H1 (cell line): ENCODE results near the gene MARVELD2. TPM values are rescaled to one million over a fixed set of nuclear protein-coding genes. Genes with fewer than 3 reads are reported as not detected.

ENCODE experiments used
- CTCF ChIA-PET: fragments of 300-600 bp; sonication (Branson Sonifier 250); formaldehyde crosslinking; loops from one replicate; lab custom pipeline; 2021; ENCODE audit not compliant: partially characterized antibody; lab: Charles Lee
- POLR2A ChIA-PET: fragments of 300-600 bp; sonication (Branson Sonifier 250); formaldehyde crosslinking; loops from one replicate; lab custom pipeline; 2021; ENCODE audit warnings: inconsistent platforms; ENCODE audit not compliant: partially characterized antibody; lab: Charles Lee
- DNase-seq, 2 experiments: peaks; one replicate each; pipeline versions ENCODE4 v3.0.0 to v3.0.0-alpha.2; 2010 to 2022; ENCODE audit warnings: low spot score in 2 of 2, low read depth in 1 of 2, mixed read lengths in 1 of 2
- FAIRE-seq: peaks from 2 replicates; lab custom pipeline; 2011; peaks lifted over from hg19 to GRCh38; lab: Jason Lieb, UNC
- H2AFZ ChIP-seq: 2 replicates; pipeline ENCODE4 v1.8.1; 2012; ENCODE audit warnings: low read length, inconsistent platforms
- H2AK5ac ChIP-seq: 2 replicates; pipeline ENCODE4 v1.6.1; 2013; ENCODE audit warnings: low read depth, low read length
- H2BK120ac ChIP-seq: replicated peaks from 2 replicates; pipeline ENCODE3; 2013; ENCODE audit warnings: low read depth, low read length, inconsistent platforms
- H2BK12ac ChIP-seq: 2 replicates; pipeline ENCODE4 v1.6.1; 2013; ENCODE audit warnings: low read depth, low read length
- H2BK15ac ChIP-seq: 2 replicates; pipeline ENCODE4 v1.6.1; 2013; ENCODE audit warnings: low read length
- H2BK20ac ChIP-seq: 2 replicates; pipeline ENCODE4 v1.6.1; 2013; ENCODE audit warnings: low read length
- H2BK5ac ChIP-seq: 2 replicates; pipeline ENCODE4 v1.6.1; 2013; ENCODE audit warnings: low read depth, low read length
- H3K14ac ChIP-seq: 2 replicates; pipeline ENCODE4 v1.6.1; 2013; ENCODE audit warnings: inconsistent platforms; ENCODE audit not compliant: insufficient read length
- H3K18ac ChIP-seq: 2 replicates; pipeline ENCODE4 v1.6.1; 2013; ENCODE audit warnings: low read length; ENCODE audit errors: extremely low read depth
- H3K23ac ChIP-seq: 2 replicates; pipeline ENCODE4 v1.6.1; 2013; ENCODE audit warnings: inconsistent platforms; ENCODE audit not compliant: insufficient read length
- H3K23me2 ChIP-seq: 2 replicates; pipeline ENCODE4 v1.6.1; 2013; ENCODE audit warnings: low read depth, low read length
- H3K27ac ChIP-seq: 2 replicates; pipeline ENCODE4 v1.6.1; 2011; ENCODE audit warnings: low read depth, low read length, inconsistent platforms
- H3K27me3 ChIP-seq, 4 experiments: replicated peaks in 1 of 4; 1 replicate in 1 of 4; 2 replicates in 3 of 4; pipeline versions ENCODE4 v1.6.1 to v1.8.1; 2011 to 2013; ENCODE audit warnings: low read length in 3 of 4, mild to moderate bottlenecking in 3 of 4, inconsistent platforms in 2 of 4, mixed read lengths in 2 of 4, moderate library complexity in 1 of 4; ENCODE audit not compliant: control insufficient read depth in 3 of 4, insufficient read depth in 3 of 4; ENCODE audit errors: extremely low read depth in 1 of 4
- H3K36me3 ChIP-seq, 4 experiments: 2 replicates each; pipeline versions ENCODE4 v1.6.1 to v1.8.1; 2011 to 2013; ENCODE audit warnings: mild to moderate bottlenecking in 4 of 4, low read length in 3 of 4, moderate library complexity in 2 of 4, control low read depth in 1 of 4, inconsistent platforms in 1 of 4; ENCODE audit not compliant: insufficient read depth in 4 of 4, control insufficient read depth in 2 of 4
- H3K4ac ChIP-seq: replicated peaks from 2 replicates; pipeline ENCODE3; 2013; ENCODE audit warnings: low read length, low read depth, mixed read lengths, inconsistent platforms; ENCODE audit not compliant: insufficient read length
- H3K4me1 ChIP-seq, 4 experiments: replicated peaks in 1 of 4; 1 replicate in 1 of 4; 2 replicates in 3 of 4; pipeline versions ENCODE4 v1.6.1 to v1.8.1; 2011 to 2013; ENCODE audit warnings: low read length in 3 of 4, inconsistent platforms in 2 of 4, mixed read lengths in 1 of 4; ENCODE audit not compliant: insufficient read depth in 4 of 4, control insufficient read depth in 3 of 4
- H3K4me2 ChIP-seq, 2 experiments: 2 replicates each; pipeline versions ENCODE4 v1.6.1 to v1.8.1; 2011 to 2013; ENCODE audit warnings: low read depth in 2 of 2, low read length in 2 of 2, control low read depth in 1 of 2, inconsistent platforms in 1 of 2, mild to moderate bottlenecking in 1 of 2; ENCODE audit not compliant: insufficient read depth in 1 of 2
- H3K4me3 ChIP-seq, 4 experiments: fragments of 200-600, 300-600 bp in 1 of 4; sonication (generic), shearing (Covaris generic), sonication (Bioruptor Twin) in 1 of 4; 2 replicates each; pipeline versions ENCODE4 v1.5.1 to v1.8.1; 2011 to 2016; ENCODE audit warnings: low read length in 4 of 4, low read depth in 3 of 4, control low read depth in 2 of 4, inconsistent platforms in 2 of 4, mild to moderate bottlenecking in 2 of 4, mixed read lengths in 1 of 4, moderate library complexity in 1 of 4; ENCODE audit not compliant: insufficient read depth in 2 of 4; ENCODE audit errors: extremely low read depth in 1 of 4
- H3K56ac ChIP-seq: replicated peaks from 2 replicates; pipeline ENCODE3; 2013; ENCODE audit warnings: low read depth, mild to moderate bottlenecking, mixed read lengths, low read length, inconsistent platforms; ENCODE audit not compliant: insufficient read length
- H3K79me1 ChIP-seq: 2 replicates; pipeline ENCODE4 v1.6.1; 2013; ENCODE audit warnings: low read depth, low read length, control low read depth
- H3K79me2 ChIP-seq, 2 experiments: 2 replicates each; pipeline versions ENCODE4 v1.6.1 to v1.8.1; 2012 to 2013; ENCODE audit warnings: low read length in 2 of 2, mild to moderate bottlenecking in 2 of 2, inconsistent platforms in 1 of 2; ENCODE audit not compliant: insufficient read depth in 2 of 2, control insufficient read depth in 1 of 2
- H3K9ac ChIP-seq, 4 experiments: replicated peaks in 1 of 4; 1 replicate in 1 of 4; 2 replicates in 3 of 4; pipeline versions ENCODE4 v1.6.1 to v1.8.1; 2011 to 2013; ENCODE audit warnings: low read depth in 3 of 4, low read length in 3 of 4, control low read depth in 2 of 4, mild to moderate bottlenecking in 2 of 4, moderate library complexity in 2 of 4, inconsistent platforms in 1 of 4; ENCODE audit errors: extremely low read depth in 1 of 4
- H3K9me3 ChIP-seq, 2 experiments: 2 replicates each; pipeline versions ENCODE4 v1.6.1 to v1.8.1; 2012 to 2013; ENCODE audit warnings: mild to moderate bottlenecking in 2 of 2, moderate library complexity in 2 of 2, control low read depth in 1 of 2, inconsistent platforms in 1 of 2, low read depth in 1 of 2, low read length in 1 of 2, mixed read lengths in 1 of 2; ENCODE audit not compliant: insufficient read depth in 2 of 2
- H4K20me1 ChIP-seq, 2 experiments: replicated peaks in 1 of 2; 2 replicates each; pipeline versions ENCODE3 to v1.8.1; 2011 to 2013; ENCODE audit warnings: inconsistent platforms in 2 of 2, low read length in 2 of 2, mild to moderate bottlenecking in 1 of 2; ENCODE audit not compliant: insufficient read depth in 2 of 2, control insufficient read depth in 1 of 2
- H4K5ac ChIP-seq: 2 replicates; pipeline ENCODE4 v1.6.1; 2013; ENCODE audit warnings: low read length, low read depth, mixed read lengths, inconsistent platforms; ENCODE audit not compliant: insufficient read length
- H4K8ac ChIP-seq: 2 replicates; pipeline ENCODE4 v1.8.0; 2013; ENCODE audit warnings: mild to moderate bottlenecking, moderate library complexity, low read length, inconsistent platforms; ENCODE audit not compliant: insufficient read depth; ENCODE audit errors: extremely low read depth
- H4K91ac ChIP-seq: replicated peaks from 2 replicates; pipeline ENCODE3; 2013; ENCODE audit warnings: low read length, mixed read lengths, inconsistent platforms; ENCODE audit not compliant: insufficient read length
- CHD2 ChIP-seq: IDR thresholded peaks from 2 replicates; pipeline ENCODE4 v1.6.1; 2012; ENCODE audit warnings: low read length, improper control_type of control experiment
- FOSL1 ChIP-seq: IDR thresholded peaks from 2 replicates; pipeline ENCODE4 v1.6.1; 2011; ENCODE audit warnings: mild to moderate bottlenecking, low read depth, low read length, moderate library complexity; ENCODE audit not compliant: insufficient read depth
- GTF2F1 ChIP-seq: IDR thresholded peaks from 2 replicates; pipeline ENCODE4 v1.6.1; 2012; ENCODE audit warnings: low read depth, low read length, improper control_type of control experiment, borderline replicate concordance
- JUND ChIP-seq: IDR thresholded peaks from 2 replicates; pipeline ENCODE4 v1.6.1; 2011; ENCODE audit warnings: mild to moderate bottlenecking, improper control_type of control experiment, low read length
- KDM5A ChIP-seq: fragments of 200-600 bp; IDR thresholded peaks from 2 replicates; pipeline ENCODE4 v1.7.1; 2012; ENCODE audit warnings: mild to moderate bottlenecking, low read length, inconsistent platforms, mixed read lengths
- NANOG ChIP-seq: IDR thresholded peaks from 2 replicates; pipeline ENCODE4 v1.6.1; 2011; ENCODE audit warnings: low read length, low read depth, mild to moderate bottlenecking, inconsistent platforms; ENCODE audit not compliant: insufficient read depth, poor library complexity, severe bottlenecking
- NRF1 ChIP-seq: IDR thresholded peaks from 2 replicates; pipeline ENCODE4 v1.6.1; 2011; ENCODE audit warnings: mild to moderate bottlenecking, low read depth, low read length, improper control_type of control experiment
- RXRA ChIP-seq: IDR thresholded peaks from 2 replicates; pipeline ENCODE4 v1.6.1; 2011; ENCODE audit warnings: low read depth, mild to moderate bottlenecking, low read length, moderate library complexity; ENCODE audit not compliant: insufficient read depth
- TBP ChIP-seq: IDR thresholded peaks from 2 replicates; pipeline ENCODE4 v1.6.1; 2011; ENCODE audit warnings: low read depth, low read length, improper control_type of control experiment
- WGBS, 2 experiments: shearing (Covaris generic) in 1 of 2; methylation state at CpG; one replicate each; pipeline versions ENCODE4 v1.1.6 to v1.1.7; 2013 to 2015; ENCODE audit warnings: low lambda C conversion rate in 2 of 2, mixed read lengths in 2 of 2, inconsistent platforms in 1 of 2, low coverage in 1 of 2, missing lambda C conversion rate in 1 of 2; ENCODE audit not compliant: insufficient replicate concordance in 2 of 2, insufficient coverage in 1 of 2, insufficient read length in 1 of 2; ENCODE audit errors: extremely low coverage in 1 of 2, missing lambda C conversion rate in 1 of 2; 5-methylcytosine and 5-hydroxymethylcytosine counted together
- polyA plus RNA-seq, 7 experiments: library from polyadenylated mRNA; depleted of rRNA in 3 of 7; stranded (reverse) in 5 of 7; unstranded in 2 of 7; fragments of >200 nt in 5 of 7; fragments of 200-250 nt in 2 of 7; gene quantifications; 1 replicate in 5 of 7; 2 replicates in 1 of 7; 4 replicates in 1 of 7; pipeline versions ENCODE4 v1.2.1 to v1.2.3, GENCODE V29; 2011 to 2013; ENCODE audit warnings: missing spikeins in 2 of 7, mixed read lengths in 2 of 7
- total RNA-seq: library from RNA; stranded (reverse); fragmentation: NEBNext Ultra II Directional; extraction: Animal tissue kit (Norgen Biotek cat#: 25700); gene quantifications from 2 replicates; pipeline ENCODE4 v1.2.1, GENCODE V29; 2021
- TF ChIP-seq, protein P1 (sequence below), 3 experiments: IDR thresholded peaks; 1 replicate in 2 of 3; 2 replicates in 1 of 3; pipeline versions ENCODE4 v1.5.1 to v1.6.1; 2011; ENCODE audit warnings: low read length in 3 of 3, mild to moderate bottlenecking in 3 of 3, inconsistent platforms in 2 of 3, low read depth in 1 of 3, moderate library complexity in 1 of 3; ENCODE audit not compliant: insufficient read depth in 1 of 3; ENCODE audit errors: control extremely low read depth in 1 of 3

The MARVELD2 gene
- total and polyA plus RNA-seq, 2 of the 8 experiments (the other 6 are each of a cell fraction or from before 2014, with no cell fraction given), result 18.7 to 31.0 TPM

- WGBS, 2 experiments, result 89% methylated on average over 8 of the region's 8 CpGs; no CpG with 5 or more reads in 1 of the 2 experiments
- H4K91ac ChIP-seq, result no peak overlapping the region
- H3K23ac ChIP-seq, result no peak overlapping the region
- no peak overlapping the region for H3K14ac ChIP-seq
- H3K79me1 ChIP-seq, result no peaks in the 10 kb centered on the region
- ChIA-PET POLR2A (no interaction called here), CTCF (interaction anchor here (1.3 kb wide), 1 partner anchor 443 kb away, joined by 3 read pairs; no protein-coding TSS in a partner anchor)
- H3K4me3 ChIP-seq, result no peak overlapping the region
- H4K5ac ChIP-seq, result no peak overlapping the region
- H2AFZ ChIP-seq, result no peak overlapping the region
- H4K8ac ChIP-seq, result no peak overlapping the region
- no peak overlapping the region for H3K9ac ChIP-seq
- H3K27ac ChIP-seq, result no peak overlapping the region
- H3K79me2 ChIP-seq, result no peaks in the 10 kb centered on the region
- H3K9me3 ChIP-seq, result no peaks in the 10 kb centered on the region
- no peak overlapping the region for H2BK12ac ChIP-seq
- no peak overlapping the region for H2BK20ac ChIP-seq
- H2BK120ac ChIP-seq, result no peak overlapping the region
- H3K56ac ChIP-seq, result no peak overlapping the region
- H3K4me1 ChIP-seq, result no peaks in the 10 kb centered on the region
- H3K4me2 ChIP-seq, result no peak overlapping the region
- no peak overlapping the region for H3K18ac ChIP-seq
- H3K27me3 ChIP-seq, result no peaks in the 10 kb centered on the region
- no peak overlapping the region for H2BK15ac ChIP-seq
- no peaks in the 10 kb centered on the region for H3K23me2 ChIP-seq
- no peak overlapping the region for H2BK5ac ChIP-seq
- H4K20me1 ChIP-seq, result no peaks in the 10 kb centered on the region
- H2AK5ac ChIP-seq, result no peak overlapping the region
- no peak for DNase-seq
- no peak for FAIRE-seq
- no peaks in the 10 kb centered on the region for H3K36me3 ChIP-seq
- no peak overlapping the region for H3K4ac ChIP-seq
- no peak for TF ChIP-seq CHD2
- no peak for TF ChIP-seq JUND
- TF ChIP-seq GTF2F1, result no peak
- TF ChIP-seq, protein P1, sequence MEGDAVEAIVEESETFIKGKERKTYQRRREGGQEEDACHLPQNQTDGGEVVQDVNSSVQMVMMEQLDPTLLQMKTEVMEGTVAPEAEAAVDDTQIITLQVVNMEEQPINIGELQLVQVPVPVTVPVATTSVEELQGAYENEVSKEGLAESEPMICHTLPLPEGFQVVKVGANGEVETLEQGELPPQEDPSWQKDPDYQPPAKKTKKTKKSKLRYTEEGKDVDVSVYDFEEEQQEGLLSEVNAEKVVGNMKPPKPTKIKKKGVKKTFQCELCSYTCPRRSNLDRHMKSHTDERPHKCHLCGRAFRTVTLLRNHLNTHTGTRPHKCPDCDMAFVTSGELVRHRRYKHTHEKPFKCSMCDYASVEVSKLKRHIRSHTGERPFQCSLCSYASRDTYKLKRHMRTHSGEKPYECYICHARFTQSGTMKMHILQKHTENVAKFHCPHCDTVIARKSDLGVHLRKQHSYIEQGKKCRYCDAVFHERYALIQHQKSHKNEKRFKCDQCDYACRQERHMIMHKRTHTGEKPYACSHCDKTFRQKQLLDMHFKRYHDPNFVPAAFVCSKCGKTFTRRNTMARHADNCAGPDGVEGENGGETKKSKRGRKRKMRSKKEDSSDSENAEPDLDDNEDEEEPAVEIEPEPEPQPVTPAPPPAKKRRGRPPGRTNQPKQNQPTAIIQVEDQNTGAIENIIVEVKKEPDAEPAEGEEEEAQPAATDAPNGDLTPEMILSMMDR (IDR thresholded peaks at IDR 0.05; ENCODE audit: control extremely low read depth in 1 of 3, insufficient read depth in 1 of 3, low read depth in 1 of 3, low read length in 3 of 3), result no peak
- no peak for TF ChIP-seq KDM5A
- TF ChIP-seq NANOG, result no peak
- TF ChIP-seq FOSL1, result no peak
- no peak for TF ChIP-seq RXRA
- no peak for TF ChIP-seq TBP
- no peak for TF ChIP-seq NRF1
Measured at GRCh38 chr5:69467442-69468225, 52.7 kb downstream of the MARVELD2 start.
